IPS-15b (cell line): Measurements from ENCODE around the gene ECT2.
A peak's percentile ranks its signal among the peaks of the same experiment; 100 is the strongest.
"Not testable (repeated sequence)": the region's sequence is repeated elsewhere in the genome, so short reads cannot be mapped to it uniquely, and the experiment has no call there.

Experiments used
- H3K27me3 ChIP-seq: one replicate; pipeline ENCODE4 v1.6.1; 2013; ENCODE audit warnings: low read length; ENCODE audit not compliant: control insufficient read depth, insufficient read depth
- H3K36me3 ChIP-seq: one replicate; pipeline ENCODE4 v1.6.1; 2013; ENCODE audit warnings: low read length; ENCODE audit not compliant: control insufficient read depth, insufficient read depth
- H3K4me1 ChIP-seq: one replicate; pipeline ENCODE4 v1.6.1; 2013; ENCODE audit warnings: mild to moderate bottlenecking, low read length; ENCODE audit not compliant: control insufficient read depth, insufficient read depth
- H3K4me3 ChIP-seq: one replicate; pipeline ENCODE4 v1.5.1; 2013; ENCODE audit warnings: low read depth, low read length
- H3K9ac ChIP-seq: one replicate; pipeline ENCODE4 v1.6.1; 2013; ENCODE audit warnings: low read depth, mild to moderate bottlenecking, low read length
- H3K9me3 ChIP-seq: one replicate; pipeline ENCODE4 v1.6.1; 2013; ENCODE audit warnings: mild to moderate bottlenecking, low read length; ENCODE audit not compliant: control insufficient read depth, insufficient read depth

Gene ECT2

GRCh38 chr3:172709774-172710663, 40.5 kb upstream of the ECT2 start:
- Histone ChIP-seq H3K27me3 (no peaks in the 10 kb centered on the region), H3K4me3 (peak overlapping the region; percentile 98), H3K9ac (peak overlapping the region; percentile 70), H3K36me3 (no peaks in the 10 kb centered on the region), H3K4me1 (peaks cover 12% of the 10 kb centered on the region), H3K9me3 (no peaks in the 10 kb centered on the region)

- Histone ChIP-seq H3K9ac (peak within 1 kb of the TSS; percentile 70), H3K4me3 (peak within 1 kb of the TSS; percentile 98), H3K9me3 (no peaks in the 10 kb centered on the region), H3K27me3 (no peaks in the 10 kb centered on the region), H3K4me1 (peaks cover 12% of the 10 kb centered on the region), H3K36me3 (no peaks in the 10 kb centered on the region)
These were observed 39.7 kb upstream of the ECT2 start, which contains the start of gene NCEH1 for GRCh38 chr3:172710664-172711453. Gene NCEH1, minus strand, starts transcription at chr3:172711067. Its CDS starts 83 bp downstream, at chr3:172710984.

GRCh38 chr3:172711454-172711795, 39.1 kb upstream of the ECT2 start:
- no peaks in the 10 kb centered on the region for H3K27me3 ChIP-seq
- no peaks in the 10 kb centered on the region for H3K36me3 ChIP-seq
- peaks cover 12% of the 10 kb centered on the region for H3K4me1 ChIP-seq
- H3K9me3 ChIP-seq: no peaks in the 10 kb centered on the region
- H3K4me3 ChIP-seq: peak overlapping the region; percentile 98
- no peak overlapping the region for H3K9ac ChIP-seq

- H3K9ac ChIP-seq: no peak overlapping the region
- peaks cover 4% of the 10 kb centered on the region for H3K9me3 ChIP-seq
- H3K4me1 ChIP-seq: peaks cover 7% of the 10 kb centered on the region
- no peaks in the 10 kb centered on the region for H3K27me3 ChIP-seq
- no peaks in the 10 kb centered on the region for H3K36me3 ChIP-seq
- no peak overlapping the region for H3K4me3 ChIP-seq
These were observed 37.2 kb upstream of the ECT2 start for GRCh38 chr3:172713316-172713715.

- H3K9me3 ChIP-seq: peaks cover 11% of the 10 kb centered on the region
- H3K4me1 ChIP-seq: no peaks in the 10 kb centered on the region
- peaks cover 4% of the 10 kb centered on the region for H3K36me3 ChIP-seq
- H3K4me3 ChIP-seq: no peak overlapping the region
- H3K27me3 ChIP-seq: no peaks in the 10 kb centered on the region
- no peak overlapping the region for H3K9ac ChIP-seq
These were observed 34.0 kb upstream of the ECT2 start for GRCh38 chr3:172716476-172716875.

GRCh38 chr3:172717493-172718088, 32.9 kb upstream of the ECT2 start:
- no peaks in the 10 kb centered on the region for H3K27me3 ChIP-seq
- no peak overlapping the region for H3K4me3 ChIP-seq
- peaks cover 11% of the 10 kb centered on the region for H3K9me3 ChIP-seq

GRCh38 chr3:172722536-172723040, 27.9 kb upstream of the ECT2 start:
- not testable (repeated sequence) for H3K4me3 ChIP-seq, H3K4me1 ChIP-seq, H3K9ac ChIP-seq, H3K27me3 ChIP-seq, H3K36me3 ChIP-seq
- H3K9me3 ChIP-seq: peaks cover 11% of the 10 kb centered on the region

More at GRCh38 chr3:172717493-172718088, 32.9 kb upstream of the ECT2 start:
- H3K36me3 ChIP-seq: peaks cover 4% of the 10 kb centered on the region
- H3K4me1 ChIP-seq: no peaks in the 10 kb centered on the region
- H3K9ac ChIP-seq: no peak overlapping the region

- Histone ChIP-seq H3K27me3 (no peaks in the 10 kb centered on the region), H3K4me3 (no peak overlapping the region), H3K4me1 (no peaks in the 10 kb centered on the region), H3K9ac (no peak overlapping the region), H3K36me3 (no peaks in the 10 kb centered on the region), H3K9me3 (no peaks in the 10 kb centered on the region)
These were observed 24.1 kb upstream of the ECT2 start for GRCh38 chr3:172726380-172726779.

- H3K9ac ChIP-seq: no peak overlapping the region
- H3K27me3 ChIP-seq: no peaks in the 10 kb centered on the region
- H3K36me3 ChIP-seq: no peaks in the 10 kb centered on the region
- H3K4me3 ChIP-seq: no peak overlapping the region
- no peaks in the 10 kb centered on the region for H3K4me1 ChIP-seq
- no peaks in the 10 kb centered on the region for H3K9me3 ChIP-seq
These were observed 15.5 kb upstream of the ECT2 start for GRCh38 chr3:172735014-172735413.

GRCh38 chr3:172739462-172739861, 11.1 kb upstream of the ECT2 start:
- Histone ChIP-seq H3K27me3 (no peaks in the 10 kb centered on the region), H3K36me3 (no peaks in the 10 kb centered on the region)

GRCh38 chr3:172746475-172746874, 4.1 kb upstream of the ECT2 start:
- Histone ChIP-seq H3K4me3 (no peak overlapping the region), H3K27me3 (no peaks in the 10 kb centered on the region), H3K9ac (no peak overlapping the region), H3K4me1 (no peaks in the 10 kb centered on the region), H3K9me3 (no peaks in the 10 kb centered on the region), H3K36me3 (no peaks in the 10 kb centered on the region)

More at GRCh38 chr3:172739462-172739861, 11.1 kb upstream of the ECT2 start:
- no peak overlapping the region for H3K9ac ChIP-seq
- H3K4me1 ChIP-seq: no peaks in the 10 kb centered on the region
- H3K4me3 ChIP-seq: no peak overlapping the region
- no peaks in the 10 kb centered on the region for H3K9me3 ChIP-seq
